Measurements from ENCODE around the gene HMHB1.

DNA sequence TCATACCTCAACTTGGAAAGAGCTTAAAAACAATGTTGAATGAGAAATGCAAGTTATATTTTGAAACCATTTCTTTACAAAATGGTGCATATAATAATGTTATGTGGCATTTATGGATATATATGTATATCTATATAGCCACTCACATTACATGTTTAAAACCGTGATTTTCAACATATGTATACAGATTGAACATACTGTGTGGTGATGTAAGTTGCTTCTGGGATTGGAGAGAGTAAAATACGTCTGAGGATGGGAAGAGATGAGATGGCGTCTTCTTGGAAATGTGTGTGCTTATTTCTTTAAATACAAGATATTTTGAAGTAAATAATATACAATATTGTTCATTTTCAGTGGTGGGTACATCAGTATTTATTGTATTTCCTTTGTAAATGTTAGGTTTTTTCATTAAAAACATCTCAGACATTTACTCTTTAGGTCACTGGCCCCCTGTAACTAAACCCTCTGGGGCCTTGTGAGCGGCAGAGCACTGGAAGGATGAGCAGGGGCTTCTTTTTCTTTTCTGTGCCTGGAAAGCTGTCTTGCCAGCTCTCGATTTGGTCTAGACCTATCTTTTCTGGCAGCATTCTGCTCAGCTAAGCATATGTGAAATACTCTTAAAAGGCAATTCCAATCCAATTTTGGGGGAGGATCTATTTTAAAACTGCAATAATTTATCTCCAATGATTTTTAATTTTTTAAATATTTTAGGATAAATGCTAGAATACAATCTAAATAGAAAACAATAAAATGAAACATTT lies 42.8 kb upstream of the HMHB1 start:
- TF ChIP-seq, protein P1, sequence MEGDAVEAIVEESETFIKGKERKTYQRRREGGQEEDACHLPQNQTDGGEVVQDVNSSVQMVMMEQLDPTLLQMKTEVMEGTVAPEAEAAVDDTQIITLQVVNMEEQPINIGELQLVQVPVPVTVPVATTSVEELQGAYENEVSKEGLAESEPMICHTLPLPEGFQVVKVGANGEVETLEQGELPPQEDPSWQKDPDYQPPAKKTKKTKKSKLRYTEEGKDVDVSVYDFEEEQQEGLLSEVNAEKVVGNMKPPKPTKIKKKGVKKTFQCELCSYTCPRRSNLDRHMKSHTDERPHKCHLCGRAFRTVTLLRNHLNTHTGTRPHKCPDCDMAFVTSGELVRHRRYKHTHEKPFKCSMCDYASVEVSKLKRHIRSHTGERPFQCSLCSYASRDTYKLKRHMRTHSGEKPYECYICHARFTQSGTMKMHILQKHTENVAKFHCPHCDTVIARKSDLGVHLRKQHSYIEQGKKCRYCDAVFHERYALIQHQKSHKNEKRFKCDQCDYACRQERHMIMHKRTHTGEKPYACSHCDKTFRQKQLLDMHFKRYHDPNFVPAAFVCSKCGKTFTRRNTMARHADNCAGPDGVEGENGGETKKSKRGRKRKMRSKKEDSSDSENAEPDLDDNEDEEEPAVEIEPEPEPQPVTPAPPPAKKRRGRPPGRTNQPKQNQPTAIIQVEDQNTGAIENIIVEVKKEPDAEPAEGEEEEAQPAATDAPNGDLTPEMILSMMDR (conservative IDR thresholded peaks at IDR 0.05 in 1 of 2, IDR thresholded peaks at IDR 0.05 in 1 of 2; ENCODE audit: low read depth in 1 of 2, low read length in 2 of 2), result no peak
- TF ChIP-seq EZH2 (IDR thresholded peaks at IDR 0.05; ENCODE audit: low read length, missing control alignments), result no peak

Data from fibroblast of lung (primary cell).